ENCODE data around the gene POU3F1.

POU3F1 gene

GRCh38 chr1:38046333-38046883 lies at the start of gene POU3F1:
Gene POU3F1, minus strand, starts transcription at chr1:38046793. Its CDS starts 50 bp downstream, at chr1:38046743.
- FAIRE-seq = no peak

- no peak for FAIRE-seq
Observed at GRCh38 chr1:38095454-38095931, 48.9 kb upstream of the POU3F1 start.

DNA sequence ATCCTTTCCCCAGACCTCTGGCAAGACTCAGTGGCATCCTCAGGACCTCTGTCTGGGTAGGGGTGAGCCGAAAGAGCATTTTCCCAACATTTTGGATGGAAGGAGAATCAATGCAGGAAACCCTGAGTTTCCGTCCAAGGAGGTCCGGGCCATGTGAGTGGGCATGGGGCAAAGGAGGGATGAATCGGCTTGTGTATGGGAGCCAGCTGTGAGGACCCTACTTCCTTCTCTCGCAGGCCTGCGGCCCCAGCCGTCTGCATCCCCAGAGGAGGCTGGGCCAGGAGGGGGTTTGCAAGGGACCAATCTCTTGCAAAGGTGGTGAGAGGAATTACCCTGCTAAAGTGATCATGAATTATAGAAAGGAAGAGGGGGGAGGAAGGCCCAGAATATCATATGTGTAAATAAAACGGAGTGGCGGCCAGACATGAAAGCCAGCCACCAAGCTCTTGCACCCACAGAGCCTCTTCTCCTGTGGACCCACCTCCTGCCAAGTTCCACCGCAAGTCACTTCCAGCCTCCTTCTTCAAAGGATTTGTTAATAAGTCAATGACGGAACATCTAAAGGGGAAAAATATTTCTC lies 48.2 kb upstream of the POU3F1 start:
- FAIRE-seq = no peak

- FAIRE-seq = no peak
Observed at GRCh38 chr1:38093569-38094520, 47.3 kb upstream of the POU3F1 start.

- no peak for FAIRE-seq
Observed at GRCh38 chr1:38092256-38092655, 45.7 kb upstream of the POU3F1 start.

DNA sequence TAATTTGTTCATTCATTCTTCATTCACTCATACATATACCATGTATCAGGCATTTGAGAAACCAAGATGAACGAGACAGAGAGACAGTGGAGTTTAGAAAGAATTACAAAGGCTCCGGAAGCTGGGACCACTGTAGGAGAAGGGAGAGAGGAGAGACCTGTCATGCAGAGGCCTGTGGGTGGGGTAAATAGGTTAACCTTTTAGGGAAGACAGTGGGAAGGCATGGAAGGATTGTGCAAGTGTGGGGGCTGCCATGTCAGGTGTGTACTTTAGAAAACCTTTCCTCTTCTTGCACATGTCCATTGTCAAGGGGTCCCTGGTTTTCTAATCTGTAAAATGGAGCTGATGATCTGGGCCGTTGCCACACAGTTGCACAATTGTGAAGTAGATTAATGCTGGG lies 44.2 kb upstream of the POU3F1 start:
- no peak for FAIRE-seq

- FAIRE-seq = no peak
Observed at GRCh38 chr1:38089712-38090360, 43.2 kb upstream of the POU3F1 start.

- no peak for FAIRE-seq
Observed at GRCh38 chr1:38088791-38089190, 42.2 kb upstream of the POU3F1 start.

DNA sequence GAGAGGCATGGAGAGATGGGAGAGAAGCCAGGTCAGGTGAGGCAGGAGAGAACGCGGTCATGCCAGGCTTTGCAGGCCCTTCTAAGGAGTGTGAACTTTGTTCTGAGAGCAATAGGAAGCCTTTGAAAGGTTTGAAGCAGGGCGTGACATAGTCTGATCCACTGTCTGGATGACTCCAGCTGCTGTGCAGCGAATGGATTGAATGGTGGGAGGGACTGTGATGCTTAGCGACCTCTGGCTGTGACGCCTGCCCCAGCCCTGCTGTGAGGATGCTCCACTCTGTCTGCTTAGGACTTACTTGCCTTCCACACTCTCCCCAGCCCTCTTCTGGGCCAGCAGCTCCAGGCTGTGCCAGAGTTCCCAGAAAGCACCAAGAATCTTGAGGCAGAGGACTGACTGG lies 41.8 kb upstream of the POU3F1 start:
- no peak for FAIRE-seq

DNA sequence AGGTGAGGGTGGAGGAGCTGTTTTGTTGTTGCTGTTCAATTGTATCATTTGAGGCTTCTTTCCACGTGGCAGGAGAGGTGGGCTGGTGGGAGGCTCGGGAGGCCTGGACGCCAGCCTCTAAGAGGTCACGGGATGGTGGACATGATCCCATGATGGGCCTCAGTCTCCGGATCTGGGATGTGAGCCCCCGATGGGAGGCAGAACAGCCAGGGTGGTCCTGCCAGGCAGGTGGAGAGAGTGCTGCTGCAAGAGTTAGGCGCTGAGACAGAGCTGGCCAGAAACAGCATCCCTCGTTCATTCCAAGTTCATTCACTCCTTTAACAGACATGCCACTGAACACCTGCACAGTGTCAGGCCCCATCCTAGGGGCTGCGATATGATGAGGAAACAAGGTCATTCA lies 41.1 kb upstream of the POU3F1 start:
- FAIRE-seq = no peak

- no peak for FAIRE-seq
Observed at GRCh38 chr1:38085666-38086330, 39.2 kb upstream of the POU3F1 start.

GRCh38 chr1:38084700-38085099 lies 38.1 kb upstream of the POU3F1 start:
- no peak for FAIRE-seq

- no peak for FAIRE-seq
Observed at GRCh38 chr1:38084113-38084512, 37.5 kb upstream of the POU3F1 start.

- FAIRE-seq = no peak
Observed at GRCh38 chr1:38083541-38083940, 36.9 kb upstream of the POU3F1 start.

DNA sequence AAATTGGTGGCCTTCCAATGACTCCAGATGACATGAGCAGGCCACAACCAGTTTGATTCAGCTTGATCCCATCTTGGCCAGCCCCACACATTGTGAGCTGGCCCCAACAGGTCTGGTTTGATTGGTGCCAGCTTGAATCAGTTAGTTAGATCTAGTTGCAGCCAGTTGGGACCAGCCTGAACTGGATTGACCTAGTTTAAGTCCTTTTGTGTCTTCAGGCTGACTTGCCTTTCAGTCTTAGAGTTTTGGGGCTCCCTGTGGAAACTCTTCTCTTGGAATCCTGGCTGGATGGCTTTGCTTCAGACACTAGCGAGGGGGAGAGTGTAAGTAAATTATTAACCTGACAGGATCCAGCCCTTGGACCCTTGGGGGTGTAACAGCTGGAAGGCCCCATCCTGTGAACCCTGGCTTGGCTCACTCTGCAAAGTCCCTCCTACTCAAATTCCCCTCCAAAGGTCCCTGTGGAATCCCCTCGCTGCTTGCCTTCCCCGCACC lies 36.2 kb upstream of the POU3F1 start:
- no peak for FAIRE-seq

DNA sequence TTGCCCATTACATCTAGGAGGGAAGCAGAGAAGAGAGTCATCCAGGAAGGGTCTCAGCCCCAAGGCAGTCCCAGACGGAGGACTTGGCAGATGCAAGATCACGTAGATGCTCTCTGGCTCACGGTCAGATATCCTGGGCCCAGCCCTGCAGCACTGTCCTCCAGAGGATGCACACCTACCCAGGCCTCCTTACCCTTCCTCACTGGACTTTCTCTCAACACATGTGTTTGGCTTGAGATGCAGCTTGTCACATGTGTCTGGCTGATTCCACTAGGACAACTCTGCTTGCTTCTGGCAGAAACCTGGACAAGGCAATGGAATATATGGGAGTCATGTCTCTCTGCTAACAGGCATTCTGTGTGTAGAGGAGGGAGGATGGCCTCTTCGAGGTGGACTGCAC lies 32.4 kb upstream of the POU3F1 start:
- FAIRE-seq = no peak

GRCh38 chr1:38077523-38078147 lies 31.0 kb upstream of the POU3F1 start:
- FAIRE-seq = no peak

GRCh38 chr1:38076455-38076854 lies 29.9 kb upstream of the POU3F1 start:
- FAIRE-seq = no peak

GRCh38 chr1:38076038-38076437 lies 29.4 kb upstream of the POU3F1 start:
- no peak for FAIRE-seq

DNA sequence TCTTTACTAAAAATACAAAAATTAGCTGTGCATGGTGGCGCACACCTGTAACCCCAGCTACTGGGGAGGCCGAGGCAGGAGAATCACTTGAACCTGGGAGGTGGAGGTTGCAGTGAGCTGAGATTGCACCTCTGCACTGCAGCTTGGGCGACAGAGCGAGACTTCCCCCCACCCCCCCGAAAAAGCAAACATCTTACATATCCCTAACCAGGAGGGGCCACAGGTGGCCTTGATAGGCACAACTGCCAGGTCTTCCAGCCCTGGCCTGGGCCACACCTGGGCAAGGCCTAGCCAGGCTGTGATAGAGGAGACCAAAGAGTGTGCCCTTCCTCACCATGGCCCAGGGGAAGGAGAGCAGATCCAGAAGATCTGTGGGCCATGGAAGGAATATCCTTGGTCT lies 28.6 kb upstream of the POU3F1 start:
- no peak for FAIRE-seq

- FAIRE-seq = no peak
Observed at GRCh38 chr1:38074302-38074677, 27.7 kb upstream of the POU3F1 start.

All from TTC549 (cell line).